ENCODE measurements around the gene PIAS1. TPM values are rescaled to one million over a fixed set of nuclear protein-coding genes. Genes with fewer than 3 reads are reported as not detected.

The PIAS1 gene
- total and polyA plus RNA-seq, 2 donors (not counting 1 experiment from before 2014, with no cell fraction given) = 28.8 to 87.3 TPM

DNA sequence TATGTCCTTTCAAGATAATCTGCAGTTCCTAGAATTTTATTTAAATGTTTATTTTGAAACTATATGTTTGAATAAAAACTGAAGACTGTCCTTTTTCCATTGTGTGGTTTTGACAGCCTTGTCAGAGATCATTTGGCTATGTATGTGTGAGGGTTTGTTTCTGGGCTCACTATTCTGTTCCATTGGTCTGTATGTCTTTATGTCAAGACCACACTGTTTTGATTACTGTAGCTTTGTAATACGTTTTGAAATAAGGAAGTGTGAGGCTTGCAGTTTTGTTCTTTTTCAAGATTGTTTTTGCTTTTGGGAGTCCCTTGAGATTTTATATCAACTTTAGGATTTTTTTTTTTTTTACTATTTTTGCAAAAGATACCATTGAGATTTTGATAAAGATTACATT, 42.0 kb downstream of the PIAS1 start:
- DNase-seq = no peak
- CTCF ChIA-PET = interaction anchor here (1.0 kb wide), 1 partner anchor 1245 kb away, joined by 3 read pairs; no protein-coding TSS in a partner anchor
- no peak overlapping the region for H3K4me3 Mint-ChIP-seq
- H3K36me3 ChIP-seq (replicated peaks in 1 of 2; ENCODE audit: control extremely low read depth in 1 of 2, control insufficient read depth in 1 of 2, extremely low read depth in 1 of 2, insufficient read depth in 2 of 2, low read length in 1 of 2) = peaks cover 4 to 7% of the 10 kb centered on the region in 2 experiments
- no peaks in the 10 kb centered on the region for H3K27me3 ChIP-seq (replicated peaks in 1 of 4; ENCODE audit: control extremely low read depth in 1 of 4, control insufficient read depth in 3 of 4, insufficient read depth in 4 of 4, low read length in 3 of 4)
- no peak overlapping the region for H3K9ac ChIP-seq (ENCODE audit: low read length)
- no peak overlapping the region for H3K27ac Mint-ChIP-seq
- peaks cover 5% of the 10 kb centered on the region for H3K9me3 Mint-ChIP-seq (ENCODE audit: insufficient read depth)
- no peak for TF ChIP-seq EZH2 (IDR thresholded peaks at IDR 0.05; ENCODE audit: borderline replicate concordance, insufficient read depth, low read depth, low read length, poor library complexity, severe bottlenecking)
- TF ChIP-seq, protein P1, sequence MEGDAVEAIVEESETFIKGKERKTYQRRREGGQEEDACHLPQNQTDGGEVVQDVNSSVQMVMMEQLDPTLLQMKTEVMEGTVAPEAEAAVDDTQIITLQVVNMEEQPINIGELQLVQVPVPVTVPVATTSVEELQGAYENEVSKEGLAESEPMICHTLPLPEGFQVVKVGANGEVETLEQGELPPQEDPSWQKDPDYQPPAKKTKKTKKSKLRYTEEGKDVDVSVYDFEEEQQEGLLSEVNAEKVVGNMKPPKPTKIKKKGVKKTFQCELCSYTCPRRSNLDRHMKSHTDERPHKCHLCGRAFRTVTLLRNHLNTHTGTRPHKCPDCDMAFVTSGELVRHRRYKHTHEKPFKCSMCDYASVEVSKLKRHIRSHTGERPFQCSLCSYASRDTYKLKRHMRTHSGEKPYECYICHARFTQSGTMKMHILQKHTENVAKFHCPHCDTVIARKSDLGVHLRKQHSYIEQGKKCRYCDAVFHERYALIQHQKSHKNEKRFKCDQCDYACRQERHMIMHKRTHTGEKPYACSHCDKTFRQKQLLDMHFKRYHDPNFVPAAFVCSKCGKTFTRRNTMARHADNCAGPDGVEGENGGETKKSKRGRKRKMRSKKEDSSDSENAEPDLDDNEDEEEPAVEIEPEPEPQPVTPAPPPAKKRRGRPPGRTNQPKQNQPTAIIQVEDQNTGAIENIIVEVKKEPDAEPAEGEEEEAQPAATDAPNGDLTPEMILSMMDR (IDR thresholded peaks at IDR 0.05) = no peak
- H4K20me1 ChIP-seq (ENCODE audit: control insufficient read depth, insufficient read depth, low read length, poor library complexity, severe bottlenecking) = peaks cover 42% of the 10 kb centered on the region
- no peaks in the 10 kb centered on the region for H3K27me3 Mint-ChIP-seq
- peaks cover 0 to 30% of the 10 kb centered on the region in 2 donors for H3K4me1 ChIP-seq (ENCODE audit: control insufficient read depth in 2 of 2, insufficient read depth in 2 of 2, low read length in 2 of 2)
- no peak overlapping the region for H3K27ac ChIP-seq (ENCODE audit: low read length in 2 of 2)
- no CpG with 5 or more reads among the region's 1 CpG for WGBS (ENCODE audit: insufficient coverage)
- no peak overlapping the region for H3K4me3 ChIP-seq (ENCODE audit: control extremely low read depth in 1 of 5, extremely low read depth in 1 of 5, insufficient read depth in 1 of 5, low read depth in 2 of 5, low read length in 4 of 5)
- H3K4me2 ChIP-seq (replicated peaks; ENCODE audit: low read depth, low read length, poor library complexity, severe bottlenecking) = no peak overlapping the region
- peaks cover 93% of the 10 kb centered on the region for H3K79me2 ChIP-seq (ENCODE audit: control insufficient read depth, insufficient read depth, low read length)
- POLR2A ChIA-PET = no interaction called here
- H3K4me1 Mint-ChIP-seq = peaks cover 45% of the 10 kb centered on the region
- no peak for ATAC-seq (ENCODE audit: low read depth)
- H2AFZ ChIP-seq (ENCODE audit: insufficient read depth, low read depth, low read length, poor library complexity, severe bottlenecking) = no peak overlapping the region
- H3K9me3 ChIP-seq (ENCODE audit: control extremely low read depth in 1 of 3, control insufficient read depth in 2 of 3, insufficient read depth in 1 of 3, low read length in 2 of 3) = peaks cover 4 to 21% (median 17%) of the 10 kb centered on the region in 3 donors
- intact Hi-C loops (cut with micrococcal nuclease) = no loop called here

- Mint-ChIP-seq H3K4me3 (no peak overlapping the region), H3K27me3 (no peaks in the 10 kb centered on the region)
Measured at GRCh38 chr15:68097029-68097428, 42.9 kb downstream of the PIAS1 start.

More at GRCh38 chr15:68097029-68097428, 42.9 kb downstream of the PIAS1 start:
- no peak overlapping the region for H3K27ac Mint-ChIP-seq
- peaks cover 4 to 5% of the 10 kb centered on the region in 2 experiments for H3K36me3 ChIP-seq (replicated peaks in 1 of 2; ENCODE audit: control extremely low read depth in 1 of 2, control insufficient read depth in 1 of 2, extremely low read depth in 1 of 2, insufficient read depth in 2 of 2, low read length in 1 of 2)
- peaks cover 4 to 21% (median 17%) of the 10 kb centered on the region in 3 donors for H3K9me3 ChIP-seq (ENCODE audit: control extremely low read depth in 1 of 3, control insufficient read depth in 2 of 3, insufficient read depth in 1 of 3, low read length in 2 of 3)
- ChIA-PET POLR2A (no interaction called here), CTCF (interaction anchor here (0.6 kb wide), 1 partner anchor 26 kb away, joined by 4 read pairs; no protein-coding TSS in a partner anchor)
- no peaks in the 10 kb centered on the region for H3K27me3 ChIP-seq (replicated peaks in 1 of 4; ENCODE audit: control extremely low read depth in 1 of 4, control insufficient read depth in 3 of 4, insufficient read depth in 4 of 4, low read length in 3 of 4)
- H2AFZ ChIP-seq (ENCODE audit: insufficient read depth, low read depth, low read length, poor library complexity, severe bottlenecking) = no peak overlapping the region
- no peak overlapping the region for H3K9ac ChIP-seq (ENCODE audit: low read length)
- H3K4me1 Mint-ChIP-seq = peaks cover 53% of the 10 kb centered on the region
- intact Hi-C loops (cut with micrococcal nuclease) = no loop called here
- H4K20me1 ChIP-seq (ENCODE audit: control insufficient read depth, insufficient read depth, low read length, poor library complexity, severe bottlenecking) = peaks cover 49% of the 10 kb centered on the region
- ATAC-seq (ENCODE audit: low read depth) (no peak), DNase-seq (no peak)
- peaks cover 0 to 34% of the 10 kb centered on the region in 2 donors for H3K4me1 ChIP-seq (ENCODE audit: control insufficient read depth in 2 of 2, insufficient read depth in 2 of 2, low read length in 2 of 2)
- no peak overlapping the region for H3K4me3 ChIP-seq (ENCODE audit: control extremely low read depth in 1 of 5, extremely low read depth in 1 of 5, insufficient read depth in 1 of 5, low read depth in 2 of 5, low read length in 4 of 5)
- no peak overlapping the region for H3K27ac ChIP-seq (ENCODE audit: low read length in 2 of 2)
- no peak for TF ChIP-seq EZH2 (IDR thresholded peaks at IDR 0.05; ENCODE audit: borderline replicate concordance, insufficient read depth, low read depth, low read length, poor library complexity, severe bottlenecking)
- TF ChIP-seq, protein P1 (IDR thresholded peaks at IDR 0.05) = no peak
- H3K4me2 ChIP-seq (replicated peaks; ENCODE audit: low read depth, low read length, poor library complexity, severe bottlenecking) = no peak overlapping the region
- H3K79me2 ChIP-seq (ENCODE audit: control insufficient read depth, insufficient read depth, low read length) = peaks cover 98% of the 10 kb centered on the region
- peaks cover 5% of the 10 kb centered on the region for H3K9me3 Mint-ChIP-seq (ENCODE audit: insufficient read depth)
